GM23338 (cell line): ENCODE measurements around the gene SPI1. TPM values are rescaled to one million over a fixed set of nuclear protein-coding genes. Genes with fewer than 3 reads are reported as not detected.

Experiments
- ATAC-seq: fragments of 200-7000 bp; cut with Tn5 transposase; 3 replicates; pipeline ENCODE4 v1.9.1; 2020
- DNase-seq: peaks from one replicate; pipeline ENCODE4 v3.0.0-alpha.2; 2015; ENCODE audit warnings: low spot score
- H2AFZ ChIP-seq: fragments of 200-600 bp; sonication (generic); 2 replicates; pipeline ENCODE4 v1.8.0; 2016; ENCODE audit warnings: antibody characterized with exemption, mild to moderate bottlenecking, moderate library complexity
- H3F3A ChIP-seq: fragments of 200-600 bp; sonication (generic); replicated peaks from 2 replicates; pipeline ENCODE4 v1.8.0; 2017; ENCODE audit warnings: antibody characterized with exemption, mixed run types, low read depth
- H3K27ac ChIP-seq: fragments of 200-600 bp; sonication (generic); 2 replicates; pipeline ENCODE4 v1.6.1; 2016; ENCODE audit warnings: low read depth
- H3K27me3 ChIP-seq: fragments of 200-600 bp; sonication (generic); 2 replicates; pipeline ENCODE4 v1.8.0; 2016; ENCODE audit warnings: mild to moderate bottlenecking, mixed run types, moderate library complexity; ENCODE audit not compliant: insufficient read depth
- H3K36me3 ChIP-seq: fragments of 200-600 bp; sonication (generic); 2 replicates; pipeline ENCODE4 v1.8.0; 2016; ENCODE audit warnings: mild to moderate bottlenecking; ENCODE audit not compliant: insufficient read depth
- H3K4me1 ChIP-seq: fragments of 200-600 bp; sonication (generic); 2 replicates; pipeline ENCODE4 v1.8.0; 2016; ENCODE audit warnings: mild to moderate bottlenecking, moderate library complexity; ENCODE audit not compliant: insufficient read depth
- H3K4me2 ChIP-seq: fragments of 200-600 bp; sonication (generic); 2 replicates; pipeline ENCODE4 v1.7.1; 2017; ENCODE audit warnings: mixed run types
- H3K4me3 ChIP-seq: fragments of 200-600 bp; sonication (generic); 2 replicates; pipeline ENCODE4 v1.6.1; 2016; ENCODE audit warnings: mixed run types
- H3K79me2 ChIP-seq: fragments of 200-600 bp; sonication (generic); replicated peaks from 2 replicates; pipeline ENCODE4 v1.8.0; 2017; ENCODE audit warnings: mild to moderate bottlenecking; ENCODE audit not compliant: insufficient read depth
- H3K9me2 ChIP-seq: fragments of 200-600 bp; sonication (generic); 2 replicates; pipeline ENCODE4 v1.8.0; 2017; ENCODE audit not compliant: insufficient read depth
- H4K20me1 ChIP-seq: fragments of 200-600 bp; sonication (generic); replicated peaks from 2 replicates; pipeline ENCODE4 v1.8.0; 2017; ENCODE audit warnings: mild to moderate bottlenecking; ENCODE audit not compliant: insufficient read depth
- H3K27ac Mint-ChIP-seq: 2 replicates; pipeline ENCODE4 v1.8.0; 2020; ENCODE audit warnings: inconsistent platforms, mild to moderate bottlenecking, moderate library complexity, mixed read lengths
- H3K27me3 Mint-ChIP-seq: 3 replicates; pipeline ENCODE4 v1.8.0; 2022; ENCODE audit warnings: low read depth, mild to moderate bottlenecking, moderate library complexity, mixed read lengths, inconsistent platforms; ENCODE audit not compliant: insufficient read depth, poor library complexity
- H3K36me3 Mint-ChIP-seq: 3 replicates; pipeline ENCODE4 v1.8.0; 2021; ENCODE audit warnings: low read depth, mild to moderate bottlenecking, inconsistent platforms, moderate library complexity, mixed read lengths
- H3K4me1 Mint-ChIP-seq: 3 replicates; pipeline ENCODE4 v1.8.0; 2020; ENCODE audit warnings: mild to moderate bottlenecking, inconsistent platforms, mixed read lengths
- H3K4me3 Mint-ChIP-seq: 3 replicates; pipeline ENCODE4 v1.8.0; 2021; ENCODE audit warnings: moderate library complexity, mild to moderate bottlenecking, inconsistent platforms, mixed read lengths
- H3K9me3 Mint-ChIP-seq: 3 replicates; pipeline ENCODE4 v1.8.0; 2020; ENCODE audit warnings: moderate library complexity, mild to moderate bottlenecking, inconsistent platforms, mixed read lengths
- EZH2phosphoT487 ChIP-seq: fragments of 200-600 bp; sonication (generic); IDR thresholded peaks from one replicate; pipeline ENCODE4 v1.8.1; 2018; ENCODE audit warnings: antibody characterized with exemption; ENCODE audit not compliant: unreplicated experiment
- POLR2AphosphoS5 ChIP-seq: IDR thresholded peaks from 2 replicates; pipeline ENCODE4 v1.6.1; 2016; ENCODE audit warnings: antibody characterized with exemption, low read depth
- STAT1 ChIP-seq: IDR thresholded peaks from one replicate; pipeline ENCODE4 v1.6.1; 2016; ENCODE audit warnings: antibody characterized with exemption; ENCODE audit not compliant: unreplicated experiment
- ZNF114 ChIP-seq: fragments of 250-450 bp; sonication (Bioruptor Pico); IDR thresholded peaks from 2 replicates; pipeline ENCODE4 v1.5.0; 2020; ENCODE audit warnings: mild to moderate bottlenecking, moderate library complexity
- ZNF331 ChIP-seq: fragments of 250-450 bp; sonication (Bioruptor Pico); IDR thresholded peaks from 2 replicates; pipeline ENCODE4 v1.5.0; 2020; ENCODE audit warnings: low read depth, mild to moderate bottlenecking, moderate library complexity
- polyA plus RNA-seq: library from polyadenylated mRNA; unstranded; fragments of >200 nt; fragmentation: Nextera tagmentation; extraction: Ambion mirVana; gene quantifications from 2 replicates; pipeline ENCODE4 v1.2.1, GENCODE V29; 2016
- total RNA-seq: library from RNA; depleted of rRNA; stranded (reverse); fragments of >200 nt; shearing (Covaris generic); gene quantifications from 2 replicates; pipeline ENCODE4 v1.2.3, GENCODE V29; 2014
- TF ChIP-seq, protein P1 (sequence below), 2 experiments: fragments of 200-600 bp in 1 of 2; sonication (generic) in 1 of 2; conservative IDR thresholded peaks; 2 replicates each; pipeline versions ENCODE4 v1.5.1 to v1.6.1; 2016 to 2017; ENCODE audit warnings: antibody characterized with exemption in 2 of 2, low read depth in 2 of 2, mild to moderate bottlenecking in 2 of 2, moderate library complexity in 1 of 2
- TF ChIP-seq, protein P2 (sequence below): IDR thresholded peaks from 2 replicates; pipeline ENCODE4 v1.6.1; 2016; ENCODE audit warnings: antibody characterized with exemption

The SPI1 gene
- total and polyA plus RNA-seq, 2 experiments from 2014 or later, result 0.23 TPM; not detected in 1

DNA sequence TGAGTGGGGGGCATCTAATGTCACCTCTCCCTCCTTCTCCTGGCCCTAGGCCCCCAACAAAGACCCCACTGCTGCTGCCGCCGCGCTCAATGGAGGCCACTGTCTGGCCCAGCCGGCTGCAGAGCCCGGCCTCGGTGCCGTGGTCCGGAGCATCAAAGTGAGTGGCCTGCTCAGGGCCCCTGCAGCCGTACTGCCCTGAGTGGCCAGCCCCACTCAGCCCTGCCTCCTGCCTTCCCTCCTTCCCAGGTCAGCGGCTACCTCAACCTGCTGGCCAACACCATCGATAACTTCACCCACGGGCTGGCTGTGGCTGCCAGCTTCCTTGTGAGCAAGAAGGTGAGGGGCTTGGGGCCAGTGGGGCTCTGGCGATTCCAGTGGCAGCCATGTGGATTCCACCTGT is 35.0 kb upstream of the SPI1 start (continued):
- TF ChIP-seq ZNF114 (CRISPR knock-in tag), result no peak
- TF ChIP-seq, protein P1, sequence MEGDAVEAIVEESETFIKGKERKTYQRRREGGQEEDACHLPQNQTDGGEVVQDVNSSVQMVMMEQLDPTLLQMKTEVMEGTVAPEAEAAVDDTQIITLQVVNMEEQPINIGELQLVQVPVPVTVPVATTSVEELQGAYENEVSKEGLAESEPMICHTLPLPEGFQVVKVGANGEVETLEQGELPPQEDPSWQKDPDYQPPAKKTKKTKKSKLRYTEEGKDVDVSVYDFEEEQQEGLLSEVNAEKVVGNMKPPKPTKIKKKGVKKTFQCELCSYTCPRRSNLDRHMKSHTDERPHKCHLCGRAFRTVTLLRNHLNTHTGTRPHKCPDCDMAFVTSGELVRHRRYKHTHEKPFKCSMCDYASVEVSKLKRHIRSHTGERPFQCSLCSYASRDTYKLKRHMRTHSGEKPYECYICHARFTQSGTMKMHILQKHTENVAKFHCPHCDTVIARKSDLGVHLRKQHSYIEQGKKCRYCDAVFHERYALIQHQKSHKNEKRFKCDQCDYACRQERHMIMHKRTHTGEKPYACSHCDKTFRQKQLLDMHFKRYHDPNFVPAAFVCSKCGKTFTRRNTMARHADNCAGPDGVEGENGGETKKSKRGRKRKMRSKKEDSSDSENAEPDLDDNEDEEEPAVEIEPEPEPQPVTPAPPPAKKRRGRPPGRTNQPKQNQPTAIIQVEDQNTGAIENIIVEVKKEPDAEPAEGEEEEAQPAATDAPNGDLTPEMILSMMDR (conservative IDR thresholded peaks at IDR 0.05; ENCODE audit: low read depth in 2 of 2), result no peak
- TF ChIP-seq STAT1, result no peak
- no peak for TF ChIP-seq EZH2phosphoT487
- no peak for TF ChIP-seq ZNF331
- TF ChIP-seq, protein P2, sequence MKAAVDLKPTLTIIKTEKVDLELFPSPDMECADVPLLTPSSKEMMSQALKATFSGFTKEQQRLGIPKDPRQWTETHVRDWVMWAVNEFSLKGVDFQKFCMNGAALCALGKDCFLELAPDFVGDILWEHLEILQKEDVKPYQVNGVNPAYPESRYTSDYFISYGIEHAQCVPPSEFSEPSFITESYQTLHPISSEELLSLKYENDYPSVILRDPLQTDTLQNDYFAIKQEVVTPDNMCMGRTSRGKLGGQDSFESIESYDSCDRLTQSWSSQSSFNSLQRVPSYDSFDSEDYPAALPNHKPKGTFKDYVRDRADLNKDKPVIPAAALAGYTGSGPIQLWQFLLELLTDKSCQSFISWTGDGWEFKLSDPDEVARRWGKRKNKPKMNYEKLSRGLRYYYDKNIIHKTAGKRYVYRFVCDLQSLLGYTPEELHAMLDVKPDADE, result no peak

DNA sequence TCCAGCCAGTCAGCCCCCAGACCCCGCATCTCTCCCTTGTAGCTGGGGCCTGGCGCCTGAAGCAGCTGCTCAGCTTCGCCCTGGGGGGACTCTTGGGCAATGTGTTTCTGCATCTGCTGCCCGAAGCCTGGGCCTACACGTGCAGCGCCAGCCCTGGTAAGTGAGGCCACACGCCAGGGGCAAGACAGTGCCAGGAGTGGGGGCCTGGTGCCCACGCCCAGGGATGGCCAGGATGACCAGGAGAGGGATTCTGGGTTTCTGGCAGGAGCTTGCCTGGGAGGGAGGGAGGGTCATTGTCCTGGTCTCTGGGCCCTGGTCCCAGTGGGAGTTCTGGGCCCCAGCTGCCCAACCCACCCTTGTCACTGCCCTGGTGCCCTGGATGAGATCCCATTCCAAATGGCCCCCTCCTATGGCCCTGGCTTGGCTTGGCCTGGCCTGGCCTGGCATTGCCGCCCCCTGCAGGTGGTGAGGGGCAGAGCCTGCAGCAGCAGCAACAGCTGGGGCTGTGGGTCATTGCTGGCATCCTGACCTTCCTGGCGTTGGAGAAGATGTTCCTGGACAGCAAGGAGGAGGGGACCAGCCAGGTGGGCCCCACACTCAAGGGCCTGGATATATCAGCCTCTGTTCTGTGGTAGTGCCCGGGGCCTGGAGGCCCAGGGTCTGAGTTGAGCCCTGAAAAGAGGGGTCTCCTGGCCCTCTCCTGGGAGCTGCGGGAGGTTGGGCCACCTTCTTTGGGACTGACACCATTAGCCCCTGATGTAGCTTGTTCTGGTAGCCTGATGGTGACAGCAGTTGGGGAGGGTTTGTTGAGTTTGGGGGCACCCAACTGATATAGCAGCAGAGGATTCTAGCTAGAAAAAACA is 33.8 kb upstream of the SPI1 start:
- Mint-ChIP-seq H3K4me1 (peaks cover 5% of the 10 kb centered on the region), H3K4me3 (no peak overlapping the region), H3K27ac (no peak overlapping the region), H3K36me3 (peaks cover 12% of the 10 kb centered on the region; the same call in 2 of the 3 replicates), H3K27me3 (peaks cover 13% of the 10 kb centered on the region), H3K9me3 (no peaks in the 10 kb centered on the region)
- no peaks in the 10 kb centered on the region for H3K79me2 ChIP-seq
- DNase-seq (peak; percentile 85), ATAC-seq (peak; percentile 35)
- no peak overlapping the region for H3K4me3 ChIP-seq
- H3K36me3 ChIP-seq, result no peaks in the 10 kb centered on the region
- H3K4me1 ChIP-seq, result peaks cover 4% of the 10 kb centered on the region; the same call in 1 of the 2 replicates
- no peaks in the 10 kb centered on the region; the same call in 1 of the 2 replicates for H4K20me1 ChIP-seq
- TF ChIP-seq, protein P1 (conservative IDR thresholded peaks at IDR 0.05; ENCODE audit: low read depth in 2 of 2), result peak; percentile 78 to 95
- no peak for TF ChIP-seq POLR2AphosphoS5
- TF ChIP-seq, protein P2, result no peak
- peaks cover 20% of the 10 kb centered on the region for H3F3A ChIP-seq
- H3K4me2 ChIP-seq, result no peak overlapping the region
- H3K27me3 ChIP-seq, result no peaks in the 10 kb centered on the region
- no peaks in the 10 kb centered on the region for H3K9me2 ChIP-seq
- H3K27ac ChIP-seq, result no peak overlapping the region
- H2AFZ ChIP-seq, result no peak overlapping the region
